Trophoblast cell (in vitro differentiated cells and primary cell): Measurements from ENCODE around the gene RBM20.
A peak's percentile ranks its signal among the peaks of the same experiment; 100 is the strongest.

Experiments used
- DNase-seq, 2 donors: peaks; one replicate each; pipeline ENCODE4 v3.0.0-alpha.2; 2016
- H2AFZ ChIP-seq: 2 replicates; pipeline ENCODE4 v1.6.1; 2013; ENCODE audit warnings: low read length, moderate library complexity, mild to moderate bottlenecking; ENCODE audit not compliant: insufficient read depth, poor library complexity
- H2AK5ac ChIP-seq: 2 replicates; pipeline ENCODE4 v1.6.1; 2013; ENCODE audit warnings: mild to moderate bottlenecking, low read length
- H2BK120ac ChIP-seq: 2 replicates; pipeline ENCODE4 v1.6.1; 2013; ENCODE audit warnings: low read length, mild to moderate bottlenecking, moderate library complexity; ENCODE audit not compliant: insufficient read depth, poor library complexity
- H2BK12ac ChIP-seq: 2 replicates; pipeline ENCODE4 v1.6.1; 2013; ENCODE audit warnings: mild to moderate bottlenecking, low read length, moderate library complexity
- H2BK5ac ChIP-seq: 2 replicates; pipeline ENCODE4 v1.6.1; 2013; ENCODE audit warnings: low read length, low read depth, moderate library complexity, mild to moderate bottlenecking; ENCODE audit not compliant: poor library complexity
- H3K14ac ChIP-seq: 2 replicates; pipeline ENCODE4 v1.6.1; 2013; ENCODE audit warnings: mild to moderate bottlenecking, low read length
- H3K18ac ChIP-seq: 2 replicates; pipeline ENCODE4 v1.6.1; 2013; ENCODE audit warnings: mild to moderate bottlenecking, low read length
- H3K23ac ChIP-seq: 2 replicates; pipeline ENCODE4 v1.6.1; 2013; ENCODE audit warnings: low read length
- H3K27ac ChIP-seq: 2 replicates; pipeline ENCODE4 v1.5.1; 2013; ENCODE audit warnings: low read depth, mild to moderate bottlenecking, inconsistent platforms, low read length, moderate library complexity
- H3K27me3 ChIP-seq: 2 replicates; pipeline ENCODE4 v1.6.1; 2013; ENCODE audit warnings: inconsistent platforms, mild to moderate bottlenecking, low read length, moderate library complexity; ENCODE audit not compliant: insufficient read depth
- H3K36me3 ChIP-seq, 2 experiments: 1 replicate in 1 of 2; 2 replicates in 1 of 2; pipeline ENCODE4 v1.6.1; 2013; ENCODE audit warnings: low read length in 2 of 2, mild to moderate bottlenecking in 2 of 2, moderate library complexity in 1 of 2; ENCODE audit not compliant: insufficient read depth in 2 of 2, control insufficient read depth in 1 of 2
- H3K4ac ChIP-seq: 2 replicates; pipeline ENCODE4 v1.6.1; 2013; ENCODE audit warnings: low read depth, mild to moderate bottlenecking, low read length, moderate library complexity
- H3K4me1 ChIP-seq, 2 experiments: 1 replicate in 1 of 2; 2 replicates in 1 of 2; pipeline ENCODE4 v1.6.1; 2013; ENCODE audit warnings: low read length in 2 of 2, mild to moderate bottlenecking in 2 of 2, moderate library complexity in 1 of 2; ENCODE audit not compliant: insufficient read depth in 2 of 2, control insufficient read depth in 1 of 2
- H3K4me2 ChIP-seq: 2 replicates; pipeline ENCODE4 v1.6.1; 2013; ENCODE audit warnings: inconsistent platforms, mild to moderate bottlenecking, low read length, moderate library complexity
- H3K4me3 ChIP-seq: 2 replicates; pipeline ENCODE4 v1.5.1; 2013; ENCODE audit warnings: mild to moderate bottlenecking, low read depth, low read length, inconsistent platforms
- H3K79me1 ChIP-seq: one replicate; pipeline ENCODE4 v1.6.1; 2013; ENCODE audit warnings: low read length
- H3K79me2 ChIP-seq: 2 replicates; pipeline ENCODE4 v1.6.1; 2013; ENCODE audit warnings: low read length, mild to moderate bottlenecking; ENCODE audit not compliant: control insufficient read depth, insufficient read depth, poor library complexity
- H3K9ac ChIP-seq: 2 replicates; pipeline ENCODE4 v1.6.1; 2013; ENCODE audit warnings: mild to moderate bottlenecking, low read length
- H3K9me3 ChIP-seq: 2 replicates; pipeline ENCODE4 v1.6.1; 2013; ENCODE audit warnings: low read depth, mild to moderate bottlenecking, control low read depth, inconsistent platforms, low read length; ENCODE audit not compliant: insufficient read depth
- H4K12ac ChIP-seq: 2 replicates; pipeline ENCODE4 v1.6.1; 2013; ENCODE audit warnings: low read depth, mild to moderate bottlenecking, low read length, moderate library complexity
- H4K8ac ChIP-seq: 2 replicates; pipeline ENCODE4 v1.6.1; 2013; ENCODE audit warnings: low read depth, mild to moderate bottlenecking, low read length, moderate library complexity
- H4K91ac ChIP-seq: one replicate; pipeline ENCODE4 v1.6.1; 2013; ENCODE audit warnings: low read depth, mild to moderate bottlenecking, low read length, moderate library complexity
- WGBS: extraction: QIAGEN DNeasy Blood & Tissue Kit; methylation state at CpG from one replicate; pipeline ENCODE4 v1.1.7; 2013; ENCODE audit warnings: missing lambda C conversion rate; ENCODE audit not compliant: insufficient read length, insufficient coverage; ENCODE audit errors: extremely low coverage; 5-methylcytosine and 5-hydroxymethylcytosine counted together

RBM20 gene

DNA sequence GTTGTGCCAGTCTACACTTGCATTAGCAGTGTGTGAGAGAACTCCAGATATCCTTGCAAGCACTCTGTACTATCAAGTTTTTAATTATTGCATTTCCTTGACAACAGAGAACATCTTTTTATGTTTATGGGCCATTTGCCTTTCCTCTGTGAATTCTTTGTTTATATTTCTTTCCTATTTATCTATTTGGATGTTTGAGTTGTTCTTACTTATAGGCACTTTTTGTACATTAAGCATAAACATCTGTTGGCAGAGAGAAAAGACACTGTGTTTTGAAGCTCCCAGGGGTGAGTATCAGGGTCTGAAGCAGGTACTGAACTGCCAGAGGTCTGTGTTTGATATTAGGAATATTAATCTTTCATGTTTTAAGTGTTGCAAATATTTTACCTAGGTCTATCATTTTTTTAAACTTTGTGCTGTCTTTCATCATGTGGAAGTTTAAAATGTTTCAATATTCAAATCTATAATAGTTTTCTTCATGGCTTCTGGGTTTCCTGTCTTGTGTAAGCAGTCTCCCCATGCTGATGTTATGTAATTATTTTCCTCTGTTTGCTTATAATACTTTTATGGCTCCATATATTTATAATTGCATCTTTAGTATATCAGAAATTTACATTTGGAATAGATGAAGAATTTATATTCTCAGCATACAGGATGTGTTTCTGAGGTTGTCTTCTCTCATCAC, 209.9 kb downstream of the RBM20 start:
- Histone ChIP-seq H2AFZ (no peak overlapping the region), H2BK120ac (no peak overlapping the region), H3K9me3 (no peaks in the 10 kb centered on the region), H3K4me2 (no peak overlapping the region), H3K18ac (no peak overlapping the region), H3K27me3 (no peaks in the 10 kb centered on the region), H4K12ac (no peak overlapping the region), H2AK5ac (no peak overlapping the region), H3K9ac (no peak overlapping the region), H2BK5ac (no peak overlapping the region), H3K4me3 (no peak overlapping the region), H3K79me2 (no peaks in the 10 kb centered on the region), H3K14ac (no peak overlapping the region), H4K91ac (no peak overlapping the region), H3K36me3 (no peaks in the 10 kb centered on the region), H3K27ac (no peak overlapping the region), H3K4ac (no peak overlapping the region), H3K79me1 (no peaks in the 10 kb centered on the region), H2BK12ac (no peak overlapping the region), H3K4me1 (peaks cover 9 to 24% of the 10 kb centered on the region in 2 experiments), H3K23ac (no peak overlapping the region), H4K8ac (no peak overlapping the region)
- DNase-seq: no peak

- Histone ChIP-seq H4K8ac (no peak overlapping the region), H3K4me1 (peaks cover 19 to 28% of the 10 kb centered on the region in 2 experiments), H3K36me3 (no peaks in the 10 kb centered on the region), H3K79me1 (peaks cover 6% of the 10 kb centered on the region), H4K91ac (no peak overlapping the region), H3K27ac (peak overlapping the region; percentile 42), H2BK12ac (peak overlapping the region; percentile 19), H3K9ac (no peak overlapping the region), H2BK120ac (no peak overlapping the region), H2AFZ (no peak overlapping the region), H3K4ac (no peak overlapping the region), H3K4me2 (no peak overlapping the region), H2BK5ac (no peak overlapping the region), H3K79me2 (no peaks in the 10 kb centered on the region), H3K23ac (no peak overlapping the region), H3K18ac (no peak overlapping the region), H3K9me3 (no peaks in the 10 kb centered on the region), H3K27me3 (no peaks in the 10 kb centered on the region), H3K14ac (no peak overlapping the region), H2AK5ac (no peak overlapping the region), H3K4me3 (no peak overlapping the region), H4K12ac (no peak overlapping the region)
- no CpG with 5 or more reads among the region's 12 CpGs for WGBS
- peak; percentile 93 to 97 for DNase-seq
These were observed 213.4 kb downstream of the RBM20 start for GRCh38 chr10:110857265-110858171.

DNA sequence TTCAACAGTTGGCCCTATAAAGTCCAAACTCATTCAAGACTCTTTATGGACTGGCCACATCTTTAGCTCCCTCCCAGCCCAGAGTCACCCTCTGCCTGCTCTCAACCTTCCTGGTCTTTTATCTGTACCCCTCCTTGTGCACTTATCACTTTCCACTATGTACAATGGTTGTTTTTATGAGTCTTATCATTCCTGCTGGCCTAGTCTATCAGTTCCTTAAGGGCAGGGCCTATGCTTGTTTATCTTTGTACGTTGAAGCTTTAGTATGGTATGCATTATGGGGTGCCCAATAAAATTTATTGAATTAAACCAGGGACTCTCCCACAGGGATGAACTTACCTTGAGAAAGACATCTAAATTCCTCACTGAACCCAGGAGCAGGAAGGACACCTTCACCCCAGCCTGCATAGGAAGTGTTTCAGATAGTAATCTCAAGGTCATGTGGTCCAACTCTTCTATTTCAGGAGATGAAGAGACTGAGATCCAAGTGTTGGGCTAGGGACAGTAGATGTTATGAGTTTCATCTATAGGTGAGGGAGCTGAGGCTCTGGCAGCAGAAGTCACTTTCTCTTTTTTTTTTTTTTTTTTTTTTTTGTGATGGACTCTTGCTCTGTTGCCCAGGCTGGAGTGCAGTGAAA, 214.3 kb downstream of the RBM20 start:
- H4K8ac ChIP-seq: no peak overlapping the region
- no peak overlapping the region for H3K4me2 ChIP-seq
- no peaks in the 10 kb centered on the region for H3K79me2 ChIP-seq
- H3K4ac ChIP-seq: no peak overlapping the region
- no peaks in the 10 kb centered on the region for H3K9me3 ChIP-seq
- H2BK120ac ChIP-seq: no peak overlapping the region
- H3K27ac ChIP-seq: no peak overlapping the region
- no peak overlapping the region for H3K4me3 ChIP-seq
- no peak overlapping the region for H2AFZ ChIP-seq
- no peaks in the 10 kb centered on the region for H3K36me3 ChIP-seq
- no CpG with 5 or more reads among the region's 1 CpG for WGBS
- H3K79me1 ChIP-seq: peaks cover 6% of the 10 kb centered on the region
- peaks cover 15 to 24% of the 10 kb centered on the region in 2 experiments for H3K4me1 ChIP-seq
- no peak overlapping the region for H2BK12ac ChIP-seq
- no peak overlapping the region for H2AK5ac ChIP-seq
- H3K27me3 ChIP-seq: no peaks in the 10 kb centered on the region
- H3K18ac ChIP-seq: no peak overlapping the region
- no peak overlapping the region for H3K14ac ChIP-seq
- no peak for DNase-seq
- H3K23ac ChIP-seq: no peak overlapping the region
- H3K9ac ChIP-seq: no peak overlapping the region
- no peak overlapping the region for H4K12ac ChIP-seq
- H2BK5ac ChIP-seq: no peak overlapping the region
- H4K91ac ChIP-seq: no peak overlapping the region

DNA sequence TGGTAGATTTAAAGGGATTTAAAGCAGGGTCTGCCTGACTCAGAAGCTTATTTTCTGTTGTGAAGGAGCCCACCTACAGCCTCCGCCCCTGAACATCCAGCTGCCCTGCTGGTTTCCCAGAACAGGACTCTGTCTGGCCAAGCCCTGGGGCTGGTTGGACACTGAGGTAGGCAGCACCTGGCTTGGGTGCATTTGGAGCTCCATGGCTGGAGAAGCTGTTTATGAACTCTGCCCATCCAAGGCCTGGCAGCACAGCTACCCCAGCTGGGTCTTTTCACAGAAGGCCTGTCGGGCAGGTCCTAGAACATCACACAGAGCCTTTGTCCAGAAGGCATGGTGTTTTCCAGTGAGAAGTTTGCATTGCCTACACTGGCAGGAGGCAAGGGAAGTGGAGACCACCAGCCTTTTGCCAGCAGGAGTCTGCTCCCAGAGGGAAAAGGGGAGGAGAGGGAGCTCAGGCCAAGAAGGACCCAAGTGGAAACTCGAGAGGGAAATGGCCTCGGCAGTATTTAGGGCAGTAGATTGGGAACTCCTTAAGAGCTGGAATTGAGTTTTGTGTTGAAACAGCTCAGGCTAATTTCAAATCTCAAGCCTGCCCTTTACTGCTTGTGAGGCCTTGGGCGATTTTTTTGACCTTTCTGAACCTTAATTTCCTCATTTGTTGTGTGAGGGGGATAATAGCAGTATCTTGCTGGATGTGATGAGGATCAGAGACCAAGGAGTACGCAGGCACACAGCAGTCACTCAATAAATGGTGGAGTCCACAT, 215.3 kb downstream of the RBM20 start:
- WGBS: no CpG with 5 or more reads among the region's 6 CpGs
- no peaks in the 10 kb centered on the region for H3K9me3 ChIP-seq
- DNase-seq: no peak

More for the DNA sequence above, 215.3 kb downstream of the RBM20 start:
- Histone ChIP-seq H2BK12ac (peak overlapping the region; percentile 47), H3K18ac (peak overlapping the region; percentile 17), H3K79me1 (peaks cover 6% of the 10 kb centered on the region), H3K36me3 (no peaks in the 10 kb centered on the region), H3K27ac (no peak overlapping the region), H2BK5ac (no peak overlapping the region), H4K91ac (peak overlapping the region; percentile 11), H3K9ac (no peak overlapping the region), H3K4me1 (peaks cover 15 to 24% of the 10 kb centered on the region in 2 experiments), H2AK5ac (peak overlapping the region; percentile 27), H3K4ac (no peak overlapping the region), H4K8ac (no peak overlapping the region), H4K12ac (no peak overlapping the region), H3K23ac (no peak overlapping the region), H3K4me3 (no peak overlapping the region), H2AFZ (no peak overlapping the region), H2BK120ac (no peak overlapping the region), H3K27me3 (no peaks in the 10 kb centered on the region), H3K14ac (no peak overlapping the region), H3K79me2 (no peaks in the 10 kb centered on the region), H3K4me2 (no peak overlapping the region)
